Naive B cell (primary cell): ENCODE data around the gene COG1. TPM values are rescaled to one million over a fixed set of nuclear protein-coding genes. Genes with fewer than 3 reads are reported as not detected.

Source experiments
- ATAC-seq, 2 donors: fragments of 150-1000 bp; cut with Tn5 transposase; 2 replicates each; pipeline ENCODE4 v1.10.0; 2021; ENCODE audit warnings: low read depth in 2 of 2, mild to moderate bottlenecking in 2 of 2, moderate library complexity in 2 of 2
- DNase-seq: peaks from one replicate; pipeline ENCODE4 v3.0.0; 2022
- H3K27ac Mint-ChIP-seq, 6 donors: one replicate each; pipeline ENCODE4 v1.8.0; 2020 to 2022; ENCODE audit warnings: mild to moderate bottlenecking in 6 of 6, mixed read lengths in 6 of 6, moderate library complexity in 5 of 6, inconsistent platforms in 2 of 6
- H3K27me3 Mint-ChIP-seq, 3 donors: one replicate each; pipeline ENCODE4 v1.8.0; 2021 to 2022; ENCODE audit warnings: mixed read lengths in 3 of 3, mild to moderate bottlenecking in 1 of 3
- H3K36me3 Mint-ChIP-seq, 2 donors: one replicate each; pipeline ENCODE4 v1.8.0; 2020 to 2022; ENCODE audit warnings: mixed read lengths in 2 of 2, inconsistent platforms in 1 of 2, mild to moderate bottlenecking in 1 of 2
- H3K4me1 Mint-ChIP-seq, 3 donors: one replicate each; pipeline ENCODE4 v1.8.0; 2020 to 2022; ENCODE audit warnings: mixed read lengths in 3 of 3, inconsistent platforms in 1 of 3, mild to moderate bottlenecking in 1 of 3, moderate library complexity in 1 of 3
- H3K4me3 Mint-ChIP-seq, 8 donors: one replicate each; pipeline ENCODE4 v1.8.0; 2020 to 2022; ENCODE audit warnings: mild to moderate bottlenecking in 8 of 8, mixed read lengths in 8 of 8, moderate library complexity in 8 of 8, inconsistent platforms in 2 of 8
- H3K9me3 Mint-ChIP-seq, 7 donors: one replicate each; pipeline ENCODE4 v1.8.0; 2020 to 2022; ENCODE audit warnings: mixed read lengths in 7 of 7, mild to moderate bottlenecking in 5 of 7, inconsistent platforms in 2 of 7, moderate library complexity in 1 of 7
- polyA plus RNA-seq, 6 donors: library from polyadenylated mRNA; unstranded; fragments of 300-500 nt; fragmentation: Illumina TruSeq; gene quantifications; one replicate each; pipeline ENCODE4 v1.2.3, GENCODE V29; 2021; ENCODE audit warnings: low read depth in 6 of 6

COG1 gene
- polyA plus RNA-seq, 6 donors from 2014 or later: 3.9 to 19.9 (median 14.9) TPM

- Mint-ChIP-seq H3K36me3 (no peaks in the 10 kb centered on the region), H3K27me3 (peaks cover 18 to 42% (median 31%) of the 10 kb centered on the region in 3 donors), H3K9me3 (no peaks in the 10 kb centered on the region), H3K4me3 (no peak overlapping the region), H3K4me1 (peaks cover 9 to 21% (median 13%) of the 10 kb centered on the region in 3 donors), H3K27ac (no peak overlapping the region)
- ATAC-seq: no peak
- no peak for DNase-seq
These were observed 35.9 kb upstream of the COG1 start for GRCh38 chr17:73156887-73157520.

- H3K27me3 Mint-ChIP-seq: peaks cover 19 to 45% (median 32%) of the 10 kb centered on the region in 3 donors
- H3K9me3 Mint-ChIP-seq: no peaks in the 10 kb centered on the region
- no peak for ATAC-seq
- H3K4me3 Mint-ChIP-seq: no peak overlapping the region
- peaks cover 5 to 16% (median 9%) of the 10 kb centered on the region in 3 donors for H3K4me1 Mint-ChIP-seq
- H3K36me3 Mint-ChIP-seq: no peaks in the 10 kb centered on the region
- no peak overlapping the region for H3K27ac Mint-ChIP-seq
- DNase-seq: no peak
These were observed 35.3 kb upstream of the COG1 start for GRCh38 chr17:73157521-73157890.

- ATAC-seq: no peak
- no peak overlapping the region for H3K4me3 Mint-ChIP-seq
- H3K9me3 Mint-ChIP-seq: no peaks in the 10 kb centered on the region
- no peak for DNase-seq
- H3K36me3 Mint-ChIP-seq: no peaks in the 10 kb centered on the region
- no peak overlapping the region for H3K27ac Mint-ChIP-seq
- H3K4me1 Mint-ChIP-seq: peaks cover 4 to 13% (median 7%) of the 10 kb centered on the region in 3 donors
- H3K27me3 Mint-ChIP-seq: peaks cover 24 to 52% (median 38%) of the 10 kb centered on the region in 3 donors
These were observed 34.7 kb upstream of the COG1 start for GRCh38 chr17:73158133-73158532.

- Mint-ChIP-seq H3K4me1 (peaks cover 15 to 29% (median 26%) of the 10 kb centered on the region in 3 donors), H3K36me3 (no peaks in the 10 kb centered on the region), H3K4me3 (no peak overlapping the region), H3K27me3 (peaks cover 44 to 77% (median 68%) of the 10 kb centered on the region in 3 donors), H3K27ac (peak overlapping the region in 1 of 6 donors; percentile 47), H3K9me3 (no peaks in the 10 kb centered on the region)
- DNase-seq (no peak), ATAC-seq (no peak)
These were observed 31.8 kb upstream of the COG1 start for GRCh38 chr17:73160980-73161630.

GRCh38 chr17:73163043-73163442 lies 29.8 kb upstream of the COG1 start:
- peaks cover 24 to 37% (median 34%) of the 10 kb centered on the region in 3 donors for H3K4me1 Mint-ChIP-seq
- no peak overlapping the region for H3K4me3 Mint-ChIP-seq
- peaks cover 63 to 91% (median 85%) of the 10 kb centered on the region in 3 donors for H3K27me3 Mint-ChIP-seq

GRCh38 chr17:73165616-73166404 lies 27.0 kb upstream of the COG1 start:
- Mint-ChIP-seq H3K27ac (peak overlapping the region in 2 of 6 donors; percentile 53 to 72), H3K36me3 (no peaks in the 10 kb centered on the region), H3K4me1 (peaks cover 24 to 37% (median 34%) of the 10 kb centered on the region in 3 donors), H3K4me3 (peak overlapping the region; percentile 57 to 85 (median 72)), H3K27me3 (peaks cover 69 to 86% (median 84%) of the 10 kb centered on the region in 3 donors), H3K9me3 (no peaks in the 10 kb centered on the region)
- ATAC-seq: no peak
- DNase-seq: no peak

More at GRCh38 chr17:73163043-73163442, 29.8 kb upstream of the COG1 start:
- peak overlapping the region in 1 of 6 donors; percentile 39 for H3K27ac Mint-ChIP-seq
- DNase-seq (no peak), ATAC-seq (no peak)
- H3K36me3 Mint-ChIP-seq: no peaks in the 10 kb centered on the region
- no peaks in the 10 kb centered on the region for H3K9me3 Mint-ChIP-seq

GRCh38 chr17:73166731-73167581 lies 25.9 kb upstream of the COG1 start:
- no peak for DNase-seq
- H3K27ac Mint-ChIP-seq: peak overlapping the region in 3 of 6 donors; percentile 11 to 78 (median 47)
- H3K4me3 Mint-ChIP-seq: peak overlapping the region in 7 of 8 donors; percentile 14 to 83 (median 77)
- peaks cover 24 to 37% (median 34%) of the 10 kb centered on the region in 3 donors for H3K4me1 Mint-ChIP-seq
- H3K27me3 Mint-ChIP-seq: peaks cover 62 to 77% (median 76%) of the 10 kb centered on the region in 3 donors
- no peaks in the 10 kb centered on the region for H3K36me3 Mint-ChIP-seq
- H3K9me3 Mint-ChIP-seq: no peaks in the 10 kb centered on the region
- ATAC-seq: peak; percentile 72 to 78

- no peak overlapping the region for H3K4me3 Mint-ChIP-seq
- no peaks in the 10 kb centered on the region for H3K36me3 Mint-ChIP-seq
- no peak overlapping the region for H3K27ac Mint-ChIP-seq
- H3K4me1 Mint-ChIP-seq: peaks cover 24 to 35% (median 32%) of the 10 kb centered on the region in 3 donors
- no peaks in the 10 kb centered on the region for H3K9me3 Mint-ChIP-seq
- DNase-seq: no peak
- ATAC-seq: no peak
- H3K27me3 Mint-ChIP-seq: peaks cover 51 to 64% (median 61%) of the 10 kb centered on the region in 3 donors
These were observed 24.2 kb upstream of the COG1 start for GRCh38 chr17:73168667-73169066.

- Mint-ChIP-seq H3K27ac (no peak overlapping the region), H3K27me3 (peaks cover 39 to 47% (median 44%) of the 10 kb centered on the region in 3 donors), H3K9me3 (no peaks in the 10 kb centered on the region), H3K36me3 (no peaks in the 10 kb centered on the region), H3K4me1 (peaks cover 12 to 22% (median 16%) of the 10 kb centered on the region in 3 donors), H3K4me3 (no peak overlapping the region)
- DNase-seq: no peak
- ATAC-seq: no peak
These were observed 22.5 kb upstream of the COG1 start for GRCh38 chr17:73170324-73170723.

GRCh38 chr17:73172252-73172651 lies 20.6 kb upstream of the COG1 start:
- ATAC-seq: no peak
- H3K4me3 Mint-ChIP-seq: no peak overlapping the region
- DNase-seq: no peak
- H3K27me3 Mint-ChIP-seq: peaks cover 25 to 28% (median 25%) of the 10 kb centered on the region in 3 donors
- no peak overlapping the region for H3K27ac Mint-ChIP-seq
- H3K9me3 Mint-ChIP-seq: peaks cover 0 to 5% (median 0%) of the 10 kb centered on the region in 7 donors
- H3K4me1 Mint-ChIP-seq: peaks cover 0 to 3% (median 2%) of the 10 kb centered on the region in 3 donors
- peaks cover 0 to 8% of the 10 kb centered on the region in 2 donors for H3K36me3 Mint-ChIP-seq

GRCh38 chr17:73174126-73174525 lies 18.7 kb upstream of the COG1 start:
- H3K27ac Mint-ChIP-seq: no peak overlapping the region
- ATAC-seq: no peak
- H3K36me3 Mint-ChIP-seq: peaks cover 0 to 8% of the 10 kb centered on the region in 2 donors
- H3K9me3 Mint-ChIP-seq: peaks cover 0 to 5% (median 0%) of the 10 kb centered on the region in 7 donors
- DNase-seq: no peak
- peaks cover 6 to 11% (median 8%) of the 10 kb centered on the region in 3 donors for H3K27me3 Mint-ChIP-seq
- no peaks in the 10 kb centered on the region for H3K4me1 Mint-ChIP-seq
- H3K4me3 Mint-ChIP-seq: no peak overlapping the region

- ATAC-seq (no peak), DNase-seq (no peak)
- Mint-ChIP-seq H3K4me1 (no peaks in the 10 kb centered on the region), H3K27ac (no peak overlapping the region), H3K4me3 (no peak overlapping the region), H3K36me3 (peaks cover 0 to 8% of the 10 kb centered on the region in 2 donors), H3K9me3 (peaks cover 0 to 5% (median 0%) of the 10 kb centered on the region in 7 donors), H3K27me3 (no peaks in the 10 kb centered on the region)
These were observed 16.8 kb upstream of the COG1 start for GRCh38 chr17:73175962-73176565.
